Measurements from ENCODE around the gene FOXA3.

FOXA3 gene

GRCh38 chr19:45863840-45864628 is at the start of gene FOXA3:
Gene FOXA3 (plus strand): TSS chr19:45864326. CDS start chr19:45864457, 131 bp downstream.
- DNase-seq (ENCODE audit: insufficient read length, low spot score), result no peak
- FAIRE-seq, result no peak

- no peak for FAIRE-seq
- no peak for DNase-seq (ENCODE audit: insufficient read length, low spot score)
These were observed 49.2 kb upstream of the FOXA3 start, which contains the start of gene RSPH6A for GRCh38 chr19:45814851-45815480. Gene RSPH6A (minus strand): TSS chr19:45815308. CDS start chr19:45815176, 132 bp downstream.

GRCh38 chr19:45815481-45816216 is 48.5 kb upstream of the FOXA3 start:
- no peak for FAIRE-seq

GRCh38 chr19:45816236-45817009 is 47.7 kb upstream of the FOXA3 start:
- DNase-seq (ENCODE audit: insufficient read length, low spot score), result no peak
- no peak for FAIRE-seq

More at GRCh38 chr19:45815481-45816216, 48.5 kb upstream of the FOXA3 start:
- DNase-seq (ENCODE audit: insufficient read length, low spot score), result no peak

- peak; percentile 98 for DNase-seq (ENCODE audit: insufficient read length, low spot score)
- peak; percentile 96 for FAIRE-seq
These were observed 47.0 kb upstream of the FOXA3 start for GRCh38 chr19:45817010-45817724.

- no peak for FAIRE-seq
- DNase-seq (ENCODE audit: insufficient read length, low spot score), result no peak
These were observed 46.3 kb upstream of the FOXA3 start for GRCh38 chr19:45817725-45818301.

- DNase-seq (ENCODE audit: insufficient read length, low spot score), result no peak
- FAIRE-seq, result no peak
These were observed 44.4 kb upstream of the FOXA3 start for GRCh38 chr19:45819769-45820168.

- FAIRE-seq, result no peak
These were observed 43.6 kb upstream of the FOXA3 start for GRCh38 chr19:45820413-45821102.

GRCh38 chr19:45821103-45821521 is 43.0 kb upstream of the FOXA3 start:
- FAIRE-seq (no peak), DNase-seq (ENCODE audit: insufficient read length, low spot score) (no peak)

More at GRCh38 chr19:45820413-45821102, 43.6 kb upstream of the FOXA3 start:
- no peak for DNase-seq (ENCODE audit: insufficient read length, low spot score)

GRCh38 chr19:45821570-45821969 is 42.6 kb upstream of the FOXA3 start:
- FAIRE-seq, result no peak

GRCh38 chr19:45822716-45823115 is 41.4 kb upstream of the FOXA3 start:
- no peak for DNase-seq (ENCODE audit: insufficient read length, low spot score)
- no peak for FAIRE-seq

More at GRCh38 chr19:45821570-45821969, 42.6 kb upstream of the FOXA3 start:
- no peak for DNase-seq (ENCODE audit: insufficient read length, low spot score)

- FAIRE-seq, result no peak
- no peak for DNase-seq (ENCODE audit: insufficient read length, low spot score)
These were observed 40.9 kb upstream of the FOXA3 start for GRCh38 chr19:45823182-45823581.

- no peak for FAIRE-seq
- no peak for DNase-seq (ENCODE audit: insufficient read length, low spot score)
These were observed 40.1 kb upstream of the FOXA3 start for GRCh38 chr19:45824041-45824471.

GRCh38 chr19:45824531-45825262 is 39.4 kb upstream of the FOXA3 start:
- no peak for FAIRE-seq
- DNase-seq (ENCODE audit: insufficient read length, low spot score), result no peak

GRCh38 chr19:45825263-45825605 is 38.9 kb upstream of the FOXA3 start:
- no peak for FAIRE-seq
- DNase-seq (ENCODE audit: insufficient read length, low spot score), result no peak

- DNase-seq (ENCODE audit: insufficient read length, low spot score) (no peak), FAIRE-seq (no peak)
These were observed 37.9 kb upstream of the FOXA3 start for GRCh38 chr19:45825917-45826893.

GRCh38 chr19:45826934-45827333 is 37.2 kb upstream of the FOXA3 start:
- peak; percentile 31 for FAIRE-seq

More at GRCh38 chr19:45826934-45827333, 37.2 kb upstream of the FOXA3 start:
- no peak for DNase-seq (ENCODE audit: insufficient read length, low spot score)

Measured in HTR-8/SVneo (cell line).